ENCODE measurements around the gene IQCH. TPM values are rescaled to one million over a fixed set of nuclear protein-coding genes. Genes with fewer than 3 reads are reported as not detected.
A peak's percentile ranks its signal among the peaks of the same experiment; 100 is the strongest.

The IQCH gene
- total and polyA plus RNA-seq, 2 donors (not counting 1 experiment from before 2014, with no cell fraction given), result 1.7 to 5.0 TPM

DNA sequence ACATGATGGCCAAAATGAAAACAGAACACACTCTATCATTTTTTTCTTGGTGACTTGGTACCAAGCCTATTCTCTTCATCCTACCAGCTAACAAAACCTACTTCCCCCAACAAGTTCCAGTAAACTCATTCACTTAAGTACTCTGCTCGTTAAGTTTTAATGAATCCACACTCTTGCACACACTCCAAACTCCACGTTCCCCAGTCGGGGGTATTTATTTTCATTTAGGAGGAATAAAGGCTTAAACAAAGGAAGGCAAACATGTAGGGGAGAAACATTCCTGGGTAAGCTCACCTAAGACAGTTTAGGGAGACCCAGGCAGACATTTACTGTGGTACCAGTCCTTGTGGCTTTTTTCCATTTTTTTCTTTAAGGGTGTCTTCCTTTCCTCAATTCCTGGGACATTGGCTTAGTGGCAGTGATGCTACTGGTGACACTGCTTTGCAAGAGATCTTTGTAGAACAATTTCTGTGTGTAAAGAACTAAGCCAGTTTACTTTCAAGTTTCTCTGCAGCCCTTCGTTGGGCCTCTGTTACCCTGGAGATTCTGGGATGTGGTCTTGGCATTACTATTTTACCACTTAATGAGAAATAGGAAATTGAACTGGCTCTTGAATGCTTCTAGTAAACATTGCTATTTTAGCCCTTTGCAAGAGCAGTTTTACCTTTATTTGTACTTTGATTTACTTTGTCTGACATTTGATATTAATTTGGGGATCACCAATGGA lies 149.0 kb downstream of the IQCH start:
- Histone ChIP-seq H3K27me3 (ENCODE audit: control insufficient read depth, insufficient read depth, low read length) (no peaks in the 10 kb centered on the region), H3K27ac (ENCODE audit: insufficient read depth, low read length) (no peak overlapping the region), H3K79me2 (ENCODE audit: control insufficient read depth, insufficient read depth, low read length) (no peaks in the 10 kb centered on the region), H3K4me1 (ENCODE audit: control insufficient read depth, extremely low read depth, insufficient read depth, low read length) (no peaks in the 10 kb centered on the region), H3K9ac (ENCODE audit: insufficient read depth, low read length) (no peak overlapping the region), H2AFZ (ENCODE audit: low read length) (no peak overlapping the region), H3K9me3 (ENCODE audit: control insufficient read depth, insufficient read depth, low read depth, low read length) (no peaks in the 10 kb centered on the region), H3K4me2 (ENCODE audit: extremely low read depth, insufficient read depth, low read length) (no peak overlapping the region), H4K20me1 (ENCODE audit: control insufficient read depth, extremely low read depth, insufficient read depth, low read length) (no peaks in the 10 kb centered on the region), H3K4me3 (replicated peaks in 1 of 4; ENCODE audit: control extremely low read depth in 1 of 4, insufficient read depth in 1 of 4, low read depth in 3 of 4, low read length in 4 of 4) (no peak overlapping the region), H3K36me3 (ENCODE audit: control insufficient read depth, insufficient read depth, low read length) (no peaks in the 10 kb centered on the region)
- no peak for DNase-seq (ENCODE audit: low read depth in 2 of 2)
- TF ChIP-seq, protein P1, sequence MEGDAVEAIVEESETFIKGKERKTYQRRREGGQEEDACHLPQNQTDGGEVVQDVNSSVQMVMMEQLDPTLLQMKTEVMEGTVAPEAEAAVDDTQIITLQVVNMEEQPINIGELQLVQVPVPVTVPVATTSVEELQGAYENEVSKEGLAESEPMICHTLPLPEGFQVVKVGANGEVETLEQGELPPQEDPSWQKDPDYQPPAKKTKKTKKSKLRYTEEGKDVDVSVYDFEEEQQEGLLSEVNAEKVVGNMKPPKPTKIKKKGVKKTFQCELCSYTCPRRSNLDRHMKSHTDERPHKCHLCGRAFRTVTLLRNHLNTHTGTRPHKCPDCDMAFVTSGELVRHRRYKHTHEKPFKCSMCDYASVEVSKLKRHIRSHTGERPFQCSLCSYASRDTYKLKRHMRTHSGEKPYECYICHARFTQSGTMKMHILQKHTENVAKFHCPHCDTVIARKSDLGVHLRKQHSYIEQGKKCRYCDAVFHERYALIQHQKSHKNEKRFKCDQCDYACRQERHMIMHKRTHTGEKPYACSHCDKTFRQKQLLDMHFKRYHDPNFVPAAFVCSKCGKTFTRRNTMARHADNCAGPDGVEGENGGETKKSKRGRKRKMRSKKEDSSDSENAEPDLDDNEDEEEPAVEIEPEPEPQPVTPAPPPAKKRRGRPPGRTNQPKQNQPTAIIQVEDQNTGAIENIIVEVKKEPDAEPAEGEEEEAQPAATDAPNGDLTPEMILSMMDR (conservative IDR thresholded peaks at IDR 0.05 in 1 of 2, IDR thresholded peaks at IDR 0.05 in 1 of 2; ENCODE audit: low read depth in 1 of 2, low read length in 2 of 2), result no peak
- TF ChIP-seq EZH2 (IDR thresholded peaks at IDR 0.05; ENCODE audit: low read length, missing control alignments), result no peak

DNA sequence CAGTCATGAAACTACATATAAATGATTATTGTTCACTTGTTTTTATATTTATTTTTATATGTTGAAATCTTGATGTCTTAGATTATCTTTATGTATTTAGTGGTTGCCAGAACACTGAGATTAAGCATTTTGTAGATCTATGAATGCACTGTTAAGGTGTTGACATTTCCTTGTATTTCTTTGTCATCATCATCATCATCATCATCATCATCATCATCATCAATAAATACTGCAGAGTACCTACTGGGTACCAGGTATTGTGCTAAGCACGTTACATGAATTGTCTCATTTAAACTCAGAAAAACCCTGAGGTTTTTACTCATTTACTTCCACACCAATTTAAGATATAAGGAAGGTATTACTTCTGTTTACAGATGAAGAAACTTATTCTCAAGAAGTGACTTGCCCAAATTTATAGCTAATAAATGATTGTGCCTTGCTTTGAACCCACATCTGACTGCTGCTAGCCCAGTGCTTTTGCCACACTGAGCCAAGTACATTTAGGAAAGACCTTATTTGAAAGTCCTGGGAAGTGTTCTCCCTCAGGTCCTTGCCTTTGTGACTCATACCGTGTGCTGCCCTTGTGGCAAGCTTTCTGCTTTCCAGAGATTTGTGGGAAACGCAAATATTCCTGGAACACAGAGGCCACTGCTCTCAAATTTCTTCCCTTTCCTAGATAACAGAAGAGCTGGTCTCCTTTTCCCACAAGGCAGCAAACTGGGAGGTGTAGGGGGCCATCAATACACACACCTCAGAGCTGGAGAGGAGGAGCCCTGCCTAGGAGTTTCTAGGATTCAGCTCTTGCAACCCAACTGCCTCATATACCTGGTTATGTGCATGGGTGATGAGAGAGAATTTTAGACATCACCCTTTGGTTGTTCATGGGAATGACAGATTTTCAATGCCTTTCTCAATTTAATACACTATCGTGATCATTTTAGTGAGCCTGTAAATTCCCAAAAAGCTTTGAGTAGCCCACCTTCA lies 150.9 kb downstream of the IQCH start:
- no peak overlapping the region for H3K4me3 ChIP-seq (replicated peaks in 1 of 4; ENCODE audit: control extremely low read depth in 1 of 4, insufficient read depth in 1 of 4, low read depth in 3 of 4, low read length in 4 of 4)
- H3K27me3 ChIP-seq (ENCODE audit: control insufficient read depth, insufficient read depth, low read length), result no peaks in the 10 kb centered on the region
- TF ChIP-seq, protein P1 (conservative IDR thresholded peaks at IDR 0.05 in 1 of 2, IDR thresholded peaks at IDR 0.05 in 1 of 2; ENCODE audit: low read depth in 1 of 2, low read length in 2 of 2), result no peak
- no peak for TF ChIP-seq EZH2 (IDR thresholded peaks at IDR 0.05; ENCODE audit: low read length, missing control alignments)
- H3K9ac ChIP-seq (ENCODE audit: insufficient read depth, low read length), result no peak overlapping the region
- H4K20me1 ChIP-seq (ENCODE audit: control insufficient read depth, extremely low read depth, insufficient read depth, low read length), result no peaks in the 10 kb centered on the region
- H3K79me2 ChIP-seq (ENCODE audit: control insufficient read depth, insufficient read depth, low read length), result no peaks in the 10 kb centered on the region
- H3K4me2 ChIP-seq (ENCODE audit: extremely low read depth, insufficient read depth, low read length), result no peak overlapping the region
- no peaks in the 10 kb centered on the region for H3K36me3 ChIP-seq (ENCODE audit: control insufficient read depth, insufficient read depth, low read length)
- no peaks in the 10 kb centered on the region for H3K4me1 ChIP-seq (ENCODE audit: control insufficient read depth, extremely low read depth, insufficient read depth, low read length)
- no peak overlapping the region for H3K27ac ChIP-seq (ENCODE audit: insufficient read depth, low read length)
- peak; percentile 83 to 90 for DNase-seq (ENCODE audit: low read depth in 2 of 2)
- no peak overlapping the region for H2AFZ ChIP-seq (ENCODE audit: low read length)
- no peaks in the 10 kb centered on the region for H3K9me3 ChIP-seq (ENCODE audit: control insufficient read depth, insufficient read depth, low read depth, low read length)

DNA sequence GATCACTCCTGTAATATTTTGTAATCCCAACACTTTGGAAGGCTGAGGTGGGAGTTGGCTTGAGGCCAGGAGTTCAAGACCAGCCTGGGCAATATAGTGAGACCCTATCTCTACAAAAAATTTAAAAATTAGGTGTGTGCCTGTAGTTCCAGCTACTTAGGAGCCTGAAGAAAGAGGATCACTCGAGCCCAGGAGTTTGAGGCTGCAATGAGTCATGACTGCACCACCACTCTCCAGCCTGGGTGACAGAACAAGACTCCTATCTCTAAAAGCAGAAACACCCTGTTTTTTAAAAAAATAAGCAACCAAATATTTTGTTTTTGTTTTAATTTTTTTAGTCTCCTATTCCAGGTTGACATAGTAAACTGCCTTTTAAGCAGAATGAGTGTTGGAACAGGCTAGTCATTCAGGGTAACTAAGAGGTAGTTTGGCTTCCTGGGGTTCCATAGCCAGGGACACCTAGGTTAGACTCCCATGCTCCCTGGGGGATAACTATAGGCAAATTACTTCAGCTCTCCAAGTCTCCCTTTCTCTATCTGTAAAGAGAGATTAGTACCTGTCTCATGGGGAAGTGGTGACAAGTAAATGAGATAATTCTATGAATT lies 151.8 kb downstream of the IQCH start:
- no peak for TF ChIP-seq EZH2 (IDR thresholded peaks at IDR 0.05; ENCODE audit: low read length, missing control alignments)
- TF ChIP-seq, protein P1 (conservative IDR thresholded peaks at IDR 0.05 in 1 of 2, IDR thresholded peaks at IDR 0.05 in 1 of 2; ENCODE audit: low read depth in 1 of 2, low read length in 2 of 2), result no peak
- Histone ChIP-seq H3K4me1 (ENCODE audit: control insufficient read depth, extremely low read depth, insufficient read depth, low read length) (no peaks in the 10 kb centered on the region), H3K4me2 (ENCODE audit: extremely low read depth, insufficient read depth, low read length) (no peak overlapping the region), H3K27me3 (ENCODE audit: control insufficient read depth, insufficient read depth, low read length) (no peaks in the 10 kb centered on the region), H3K9ac (ENCODE audit: insufficient read depth, low read length) (no peak overlapping the region), H3K36me3 (ENCODE audit: control insufficient read depth, insufficient read depth, low read length) (no peaks in the 10 kb centered on the region), H3K27ac (ENCODE audit: insufficient read depth, low read length) (no peak overlapping the region), H2AFZ (ENCODE audit: low read length) (no peak overlapping the region), H3K4me3 (replicated peaks in 1 of 4; ENCODE audit: control extremely low read depth in 1 of 4, insufficient read depth in 1 of 4, low read depth in 3 of 4, low read length in 4 of 4) (no peak overlapping the region), H4K20me1 (ENCODE audit: control insufficient read depth, extremely low read depth, insufficient read depth, low read length) (no peaks in the 10 kb centered on the region), H3K9me3 (ENCODE audit: control insufficient read depth, insufficient read depth, low read depth, low read length) (no peaks in the 10 kb centered on the region), H3K79me2 (ENCODE audit: control insufficient read depth, insufficient read depth, low read length) (no peaks in the 10 kb centered on the region)
- peak in 1 of 2 donors; percentile 23 for DNase-seq (ENCODE audit: low read depth in 2 of 2)
